ENCODE data around the gene CRTC1.

CRTC1 gene

GRCh38 chr19:18743784-18744418, 60.4 kb downstream of the CRTC1 start:
- no peaks in the 10 kb centered on the region for H3K27me3 ChIP-seq (replicated peaks; ENCODE audit: insufficient read depth, low read length)
- no peak overlapping the region for H3K9ac ChIP-seq (ENCODE audit: low read length)
- TF ChIP-seq EZH2 (optimal IDR thresholded peaks at IDR 0.05; ENCODE audit: low read depth, low read length) (no peak), EZH2phosphoT487 (IDR thresholded peaks at IDR 0.05; ENCODE audit: low read length) (no peak), CTCF (IDR thresholded peaks at IDR 0.05; ENCODE audit: low read length) (no peak)
- no peak overlapping the region for H3K4me3 ChIP-seq (ENCODE audit: low read length)
- H3K4me1 ChIP-seq (ENCODE audit: low read length) = no peaks in the 10 kb centered on the region
- H2AFZ ChIP-seq (ENCODE audit: low read length) = no peak overlapping the region
- no peak overlapping the region for H3K27ac ChIP-seq (ENCODE audit: low read length)
- DNase-seq = no peak
- no peaks in the 10 kb centered on the region for H3K9me3 ChIP-seq (replicated peaks; ENCODE audit: insufficient read depth, low read length)
- H3K36me3 ChIP-seq (replicated peaks; ENCODE audit: insufficient read depth, low read length) = no peaks in the 10 kb centered on the region
- no peak overlapping the region for H3K4me2 ChIP-seq (ENCODE audit: low read depth, low read length)
- no peaks in the 10 kb centered on the region for H3F3A ChIP-seq (ENCODE audit: insufficient read depth, low read length)
- H3K79me2 ChIP-seq (ENCODE audit: low read length) = no peaks in the 10 kb centered on the region
- H3K9me2 ChIP-seq (replicated peaks; ENCODE audit: insufficient read depth, low read length) = no peaks in the 10 kb centered on the region
- H4K20me1 ChIP-seq (ENCODE audit: insufficient read depth, low read length) = no peaks in the 10 kb centered on the region

DNA sequence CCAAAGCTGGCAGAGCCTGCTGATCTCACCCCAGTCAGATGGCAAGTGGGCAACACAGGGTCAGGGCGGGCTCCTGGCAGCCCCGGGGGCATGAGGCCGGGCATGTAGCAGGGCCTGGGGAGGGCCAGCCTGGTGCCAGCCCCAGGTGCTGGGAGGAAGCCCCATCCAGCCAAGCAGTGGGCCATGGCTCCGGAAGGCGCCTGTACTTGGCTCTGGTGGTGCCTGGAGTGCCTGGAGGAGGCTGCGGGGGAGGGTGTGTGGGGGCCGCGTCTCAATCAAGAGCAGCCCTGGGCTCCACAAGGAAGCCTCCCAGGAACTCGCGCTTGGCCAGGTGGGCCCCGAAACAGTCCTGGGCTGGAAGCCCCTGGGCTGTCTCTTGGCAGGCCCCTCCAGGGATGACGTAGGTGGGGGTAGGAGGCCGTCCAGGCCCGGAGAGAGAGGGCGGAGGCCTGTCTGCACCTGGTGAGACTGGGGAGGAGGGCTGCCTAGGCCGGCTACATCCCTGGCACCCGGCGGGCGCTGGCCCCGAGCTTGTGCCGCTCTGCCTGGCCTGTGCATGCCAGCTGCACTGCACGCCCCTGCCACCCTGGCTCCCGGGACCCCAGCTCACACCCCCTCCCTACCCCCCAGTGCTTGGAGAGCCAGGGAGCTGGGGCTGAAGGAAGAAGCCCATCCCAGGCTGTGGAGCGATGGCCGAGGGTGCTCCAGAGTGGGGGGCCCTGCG, 61.7 kb downstream of the CRTC1 start:
- no peak overlapping the region for H3K4me2 ChIP-seq (ENCODE audit: low read depth, low read length)
- H2AFZ ChIP-seq (ENCODE audit: low read length) = no peak overlapping the region
- no peak overlapping the region for H3K27ac ChIP-seq (ENCODE audit: low read length)
- no peaks in the 10 kb centered on the region for H3K36me3 ChIP-seq (replicated peaks; ENCODE audit: insufficient read depth, low read length)
- H3F3A ChIP-seq (ENCODE audit: insufficient read depth, low read length) = no peaks in the 10 kb centered on the region
- H3K4me3 ChIP-seq (ENCODE audit: low read length) = no peak overlapping the region
- DNase-seq = no peak
- no peaks in the 10 kb centered on the region for H3K79me2 ChIP-seq (ENCODE audit: low read length)
- no peak for TF ChIP-seq EZH2phosphoT487 (IDR thresholded peaks at IDR 0.05; ENCODE audit: low read length)
- no peak for TF ChIP-seq CTCF (IDR thresholded peaks at IDR 0.05; ENCODE audit: low read length)
- TF ChIP-seq EZH2 (optimal IDR thresholded peaks at IDR 0.05; ENCODE audit: low read depth, low read length) = no peak
- no peaks in the 10 kb centered on the region for H3K4me1 ChIP-seq (ENCODE audit: low read length)
- no peaks in the 10 kb centered on the region for H4K20me1 ChIP-seq (ENCODE audit: insufficient read depth, low read length)
- H3K9me2 ChIP-seq (replicated peaks; ENCODE audit: insufficient read depth, low read length) = no peaks in the 10 kb centered on the region
- no peaks in the 10 kb centered on the region for H3K9me3 ChIP-seq (replicated peaks; ENCODE audit: insufficient read depth, low read length)
- H3K9ac ChIP-seq (ENCODE audit: low read length) = no peak overlapping the region
- H3K27me3 ChIP-seq (replicated peaks; ENCODE audit: insufficient read depth, low read length) = no peaks in the 10 kb centered on the region

DNA sequence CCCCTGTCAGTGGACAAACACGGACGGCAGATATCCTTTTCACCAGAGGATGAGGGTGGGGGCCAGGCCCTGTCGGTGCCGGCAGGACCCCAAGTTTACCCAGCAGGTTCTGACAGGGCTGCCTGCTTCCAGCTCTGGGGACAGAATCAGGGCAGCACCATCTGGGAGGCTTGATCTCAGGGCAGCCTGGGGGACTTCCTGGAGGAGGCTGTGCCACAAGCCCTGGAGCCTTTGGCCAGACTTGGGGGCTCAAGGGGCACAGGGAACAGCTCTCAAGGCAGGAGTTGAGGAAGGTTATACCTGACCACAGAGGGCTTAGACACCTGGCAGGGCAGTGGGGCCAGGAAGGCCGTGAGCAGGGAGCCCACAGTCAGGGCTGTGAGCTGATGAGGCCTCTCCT, 62.5 kb downstream of the CRTC1 start:
- Histone ChIP-seq H3K79me2 (ENCODE audit: low read length) (no peaks in the 10 kb centered on the region), H3K9me3 (replicated peaks; ENCODE audit: insufficient read depth, low read length) (no peaks in the 10 kb centered on the region), H3F3A (ENCODE audit: insufficient read depth, low read length) (no peaks in the 10 kb centered on the region), H3K27me3 (replicated peaks; ENCODE audit: insufficient read depth, low read length) (no peaks in the 10 kb centered on the region), H3K9me2 (replicated peaks; ENCODE audit: insufficient read depth, low read length) (no peaks in the 10 kb centered on the region), H3K4me2 (ENCODE audit: low read depth, low read length) (no peak overlapping the region), H3K4me3 (ENCODE audit: low read length) (no peak overlapping the region), H3K9ac (ENCODE audit: low read length) (no peak overlapping the region), H4K20me1 (ENCODE audit: insufficient read depth, low read length) (no peaks in the 10 kb centered on the region), H3K4me1 (ENCODE audit: low read length) (no peaks in the 10 kb centered on the region), H2AFZ (ENCODE audit: low read length) (no peak overlapping the region), H3K36me3 (replicated peaks; ENCODE audit: insufficient read depth, low read length) (no peaks in the 10 kb centered on the region), H3K27ac (ENCODE audit: low read length) (no peak overlapping the region)
- no peak for TF ChIP-seq CTCF (IDR thresholded peaks at IDR 0.05; ENCODE audit: low read length)
- TF ChIP-seq EZH2phosphoT487 (IDR thresholded peaks at IDR 0.05; ENCODE audit: low read length) = no peak
- TF ChIP-seq EZH2 (optimal IDR thresholded peaks at IDR 0.05; ENCODE audit: low read depth, low read length) = no peak
- no peak for DNase-seq

Data from MM.1S (cell line).